HFFc6 (cell line): ENCODE data around the gene GAS2L2. TPM values are rescaled to one million over a fixed set of nuclear protein-coding genes. Genes with fewer than 3 reads are reported as not detected.

Experiments
- DNase-seq: peaks from one replicate; pipeline ENCODE4 v3.0.0-alpha.2; 2018
- H3K27ac Mint-ChIP-seq: 2 replicates; pipeline ENCODE4 v1.8.0; 2020; ENCODE audit warnings: mild to moderate bottlenecking, mixed read lengths
- H3K27me3 Mint-ChIP-seq: 2 replicates; pipeline ENCODE4 v1.8.0; 2021; ENCODE audit warnings: mild to moderate bottlenecking, moderate library complexity, mixed read lengths; ENCODE audit not compliant: insufficient read depth
- H3K36me3 Mint-ChIP-seq: 2 replicates; pipeline ENCODE4 v1.8.0; 2021; ENCODE audit warnings: low read depth, mixed read lengths
- H3K4me1 Mint-ChIP-seq: 2 replicates; pipeline ENCODE4 v1.8.0; 2020; ENCODE audit warnings: low read depth, mixed read lengths
- H3K4me3 Mint-ChIP-seq: 2 replicates; pipeline ENCODE4 v1.8.0; 2020; ENCODE audit warnings: mild to moderate bottlenecking, moderate library complexity, mixed read lengths
- H3K9me3 Mint-ChIP-seq: 2 replicates; pipeline ENCODE4 v1.8.0; 2020; ENCODE audit warnings: mild to moderate bottlenecking, mixed read lengths
- total RNA-seq, 6 experiments: library from RNA; stranded (reverse); fragmentation: NEBNext Ultra II Directional; extraction: Animal tissue kit (Norgen Biotek cat#: 25700); gene quantifications; 2 replicates in 1 of 6; 3 replicates in 5 of 6; pipeline ENCODE4 v1.2.3, GENCODE V29; 2021
- TF ChIP-seq, protein P1 (sequence below): fragments of 200-600 bp; sonication (generic); IDR thresholded peaks from 2 replicates; pipeline ENCODE4 v1.5.0; 2021; ENCODE audit warnings: antibody characterized with exemption, mild to moderate bottlenecking

Gene GAS2L2
- total RNA-seq, 6 experiments from 2014 or later, result not detected

DNA sequence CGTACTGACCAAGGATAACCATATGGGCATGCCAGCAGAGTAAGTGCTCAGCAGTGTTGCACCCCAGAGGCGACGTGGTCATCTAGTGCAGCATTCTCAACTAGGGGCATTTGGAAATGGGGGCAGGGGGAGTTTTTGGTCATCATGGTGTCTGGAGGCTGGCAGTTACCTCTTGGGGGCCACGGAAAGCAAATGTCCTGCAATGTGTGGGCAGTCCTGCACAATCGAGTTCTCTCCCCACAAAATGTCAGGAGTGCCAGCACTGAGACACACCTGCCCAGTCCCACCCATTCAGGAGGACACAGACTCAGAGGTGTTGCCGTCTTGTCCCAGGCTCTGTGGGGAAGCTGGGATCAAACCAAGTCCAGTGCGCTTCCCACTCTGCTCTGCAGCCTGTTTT is 18.6 kb downstream of the GAS2L2 start:
- TF ChIP-seq, protein P1, sequence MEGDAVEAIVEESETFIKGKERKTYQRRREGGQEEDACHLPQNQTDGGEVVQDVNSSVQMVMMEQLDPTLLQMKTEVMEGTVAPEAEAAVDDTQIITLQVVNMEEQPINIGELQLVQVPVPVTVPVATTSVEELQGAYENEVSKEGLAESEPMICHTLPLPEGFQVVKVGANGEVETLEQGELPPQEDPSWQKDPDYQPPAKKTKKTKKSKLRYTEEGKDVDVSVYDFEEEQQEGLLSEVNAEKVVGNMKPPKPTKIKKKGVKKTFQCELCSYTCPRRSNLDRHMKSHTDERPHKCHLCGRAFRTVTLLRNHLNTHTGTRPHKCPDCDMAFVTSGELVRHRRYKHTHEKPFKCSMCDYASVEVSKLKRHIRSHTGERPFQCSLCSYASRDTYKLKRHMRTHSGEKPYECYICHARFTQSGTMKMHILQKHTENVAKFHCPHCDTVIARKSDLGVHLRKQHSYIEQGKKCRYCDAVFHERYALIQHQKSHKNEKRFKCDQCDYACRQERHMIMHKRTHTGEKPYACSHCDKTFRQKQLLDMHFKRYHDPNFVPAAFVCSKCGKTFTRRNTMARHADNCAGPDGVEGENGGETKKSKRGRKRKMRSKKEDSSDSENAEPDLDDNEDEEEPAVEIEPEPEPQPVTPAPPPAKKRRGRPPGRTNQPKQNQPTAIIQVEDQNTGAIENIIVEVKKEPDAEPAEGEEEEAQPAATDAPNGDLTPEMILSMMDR, result no peak
- DNase-seq, result no peak
- Mint-ChIP-seq H3K27ac (no peak overlapping the region), H3K9me3 (no peaks in the 10 kb centered on the region), H3K4me3 (no peak overlapping the region), H3K4me1 (peaks cover 12% of the 10 kb centered on the region), H3K36me3 (0 out of 2 replicates have a peak, but pooled peaks cover 3% of the 10 kb centered on the region), H3K27me3 (peaks cover 5% of the 10 kb centered on the region)

DNA sequence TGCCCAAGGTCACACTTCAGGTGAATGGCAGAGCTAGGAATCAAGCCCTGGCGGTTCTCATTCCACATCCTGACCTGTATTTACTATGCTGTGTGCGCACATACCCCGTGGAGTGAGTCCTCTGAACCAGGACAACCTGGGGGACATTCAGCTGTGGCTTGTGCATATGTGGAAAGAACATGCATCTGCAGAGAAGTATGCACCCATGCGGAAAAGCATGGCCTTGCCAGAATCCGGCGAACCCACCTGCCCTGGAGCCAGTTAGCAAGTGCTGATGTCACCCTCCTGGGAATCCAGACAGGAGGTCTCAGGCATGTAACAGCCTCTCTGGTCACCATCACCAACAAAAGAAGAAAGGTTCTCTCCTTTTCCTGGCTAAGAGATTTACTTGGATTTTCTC is 19.7 kb downstream of the GAS2L2 start:
- Mint-ChIP-seq H3K4me1 (peaks cover 12% of the 10 kb centered on the region), H3K9me3 (no peaks in the 10 kb centered on the region), H3K4me3 (no peak overlapping the region), H3K27me3 (peaks cover 3% of the 10 kb centered on the region), H3K36me3 (0 out of 2 replicates have a peak, but pooled peaks cover 3% of the 10 kb centered on the region), H3K27ac (no peak overlapping the region)
- TF ChIP-seq, protein P1, result no peak
- no peak for DNase-seq

DNA sequence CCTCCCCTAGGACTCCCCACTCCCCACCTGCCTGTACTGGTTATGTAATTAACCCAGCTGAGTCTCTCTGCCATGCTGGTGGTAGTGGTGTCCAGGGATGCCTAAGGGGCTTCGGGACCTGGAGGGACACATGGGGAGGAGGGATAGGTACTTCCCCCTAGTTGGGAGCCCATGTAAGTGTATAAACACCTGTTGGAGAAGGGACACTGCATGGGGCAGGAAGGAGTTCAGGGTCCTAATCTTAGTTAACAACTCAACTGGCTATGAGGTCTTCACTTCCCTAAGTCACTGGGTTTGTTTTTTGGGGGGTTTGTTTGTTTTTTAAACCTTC is 20.3 kb downstream of the GAS2L2 start:
- no peak for DNase-seq
- H3K4me1 Mint-ChIP-seq, result peaks cover 17% of the 10 kb centered on the region
- H3K4me3 Mint-ChIP-seq, result peak overlapping the region; percentile 84

DNA sequence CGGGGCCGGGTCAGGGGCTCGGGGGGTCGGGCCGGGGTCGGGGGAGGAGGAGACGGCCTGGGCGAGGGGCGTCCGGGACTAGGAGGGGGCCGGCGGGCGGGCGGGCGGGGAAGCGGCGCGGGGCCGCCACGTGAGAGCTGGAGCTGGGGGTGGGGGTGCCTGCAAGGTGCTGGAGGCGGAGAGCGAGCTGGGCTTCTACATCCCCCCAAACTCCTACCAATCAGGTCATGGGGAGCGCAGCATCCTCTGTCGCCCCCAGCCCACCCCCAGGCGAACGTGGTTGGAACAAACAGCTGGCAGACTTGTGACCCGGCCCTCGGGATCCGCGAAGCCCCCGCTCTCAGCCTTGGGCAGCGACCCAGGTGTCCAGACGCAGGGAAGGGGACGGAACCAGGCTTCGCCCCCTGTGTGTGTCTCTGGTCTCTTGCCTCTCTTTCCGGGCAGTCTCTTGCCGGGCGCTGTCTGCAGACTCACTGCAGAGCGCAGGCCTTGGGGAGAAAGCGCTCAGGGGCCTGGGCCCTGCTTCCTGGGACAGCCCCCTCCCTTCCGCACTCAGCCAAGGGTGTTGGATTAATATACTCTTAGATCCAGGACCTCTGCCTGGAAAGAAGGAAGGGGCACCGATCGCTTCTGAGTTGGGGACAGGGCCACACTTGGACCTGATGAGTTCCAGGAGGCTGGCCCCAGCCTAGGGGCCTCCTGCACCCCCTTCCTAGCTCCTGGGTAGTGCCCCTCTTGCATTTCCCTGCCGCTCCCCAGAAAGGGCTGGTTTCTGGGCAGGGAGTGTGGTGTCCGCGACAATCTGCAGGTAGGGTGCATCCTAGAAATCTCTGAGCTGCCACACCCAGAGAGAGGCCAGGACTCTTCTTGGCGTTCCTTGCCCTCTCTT is 20.9 kb downstream of the GAS2L2 start:
- Mint-ChIP-seq H3K36me3 (0 out of 2 replicates have a peak, but pooled peaks cover 3% of the 10 kb centered on the region), H3K4me3 (peak overlapping the region; percentile 84), H3K27ac (no peak overlapping the region), H3K27me3 (peaks cover 5% of the 10 kb centered on the region), H3K4me1 (peaks cover 23% of the 10 kb centered on the region), H3K9me3 (no peaks in the 10 kb centered on the region)
- TF ChIP-seq, protein P1, result no peak
- DNase-seq, result no peak

More for the DNA sequence above, 20.3 kb downstream of the GAS2L2 start:
- TF ChIP-seq, protein P1, result no peak
- Mint-ChIP-seq H3K27me3 (peaks cover 3% of the 10 kb centered on the region), H3K9me3 (no peaks in the 10 kb centered on the region), H3K36me3 (0 out of 2 replicates have a peak, but pooled peaks cover 3% of the 10 kb centered on the region), H3K27ac (no peak overlapping the region)

DNA sequence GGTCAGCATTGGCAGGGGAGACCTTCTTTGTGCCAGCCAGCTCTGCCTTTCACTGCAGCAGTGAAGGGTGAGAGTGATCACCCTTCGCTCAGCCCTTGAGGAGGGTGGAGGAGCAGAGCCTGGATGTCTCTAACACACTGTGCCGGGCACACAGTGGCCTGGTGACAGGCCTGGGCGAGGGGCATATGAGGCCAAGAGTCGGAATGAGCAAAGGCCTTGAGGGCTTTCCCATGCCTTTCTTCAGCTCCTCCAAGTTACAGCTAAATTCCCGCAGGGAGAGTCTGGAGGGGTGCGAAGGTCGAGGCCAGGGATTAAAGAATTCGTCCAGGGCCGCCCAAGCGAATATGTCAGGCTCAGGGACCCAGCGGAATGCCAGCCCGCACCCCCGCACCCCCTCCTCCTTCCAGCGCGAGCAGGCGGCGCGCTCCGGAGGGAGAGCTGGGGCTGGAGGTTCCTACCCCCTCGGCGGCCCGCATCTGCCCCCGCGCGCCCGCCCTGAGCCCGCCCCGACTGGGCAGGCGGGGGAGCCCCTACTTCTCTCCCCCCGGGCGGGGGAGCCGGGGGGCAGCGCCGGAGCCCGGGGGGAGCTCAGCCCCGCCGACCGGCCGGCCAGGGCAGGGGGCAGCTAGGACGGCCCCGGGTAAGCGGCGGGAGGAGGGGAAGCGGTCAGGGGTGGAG is 21.7 kb downstream of the GAS2L2 start, which contains the start of gene RASL10B:
TSS of gene RASL10B (plus strand) at position 401 of the 678 bp plus-strand sequence. CDS start 3,546 bp downstream, outside the sequence.
- H3K27ac Mint-ChIP-seq, result 0 out of 2 replicates have a peak within 1 kb of the TSS, but pooled peaks have one; percentile 12
- peaks cover 31% of the 10 kb centered on the region for H3K4me1 Mint-ChIP-seq
- H3K4me3 Mint-ChIP-seq, result peak within 1 kb of the TSS; percentile 84
- no peak for DNase-seq
- TF ChIP-seq, protein P1, result no peak
- no peaks in the 10 kb centered on the region for H3K9me3 Mint-ChIP-seq
- H3K36me3 Mint-ChIP-seq, result 0 out of 2 replicates have a peak, but pooled peaks cover 3% of the 10 kb centered on the region
- peaks cover 5% of the 10 kb centered on the region for H3K27me3 Mint-ChIP-seq
